ENCODE data around the gene GCC2. TPM values are rescaled to one million over a fixed set of nuclear protein-coding genes. Genes with fewer than 3 reads are reported as not detected.

Gene GCC2
- total and polyA plus RNA-seq, 2 experiments from 2014 or later: 39.4 to 48.1 TPM

DNA sequence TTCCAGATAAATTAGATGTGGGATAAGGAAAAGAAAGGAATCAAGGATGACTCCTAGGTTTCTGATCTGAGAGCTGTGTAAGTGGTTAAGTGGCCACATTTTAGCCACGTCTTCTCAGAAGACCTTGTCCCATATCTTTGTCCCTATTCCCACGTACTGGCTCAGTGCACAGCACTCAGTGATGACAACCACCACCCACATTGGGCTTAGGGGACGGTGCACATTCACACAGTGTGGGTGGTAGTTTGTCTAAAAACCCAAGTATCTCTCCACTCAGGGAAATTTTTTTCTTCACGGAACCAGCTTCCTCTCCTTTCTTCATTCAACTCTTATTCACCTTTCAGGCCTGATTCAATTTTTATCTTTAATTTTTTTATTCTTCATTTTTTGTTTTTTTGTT is 30.6 kb upstream of the GCC2 start:
- Histone ChIP-seq H3K79me2 (no peaks in the 10 kb centered on the region), H3K4me1 (ENCODE audit: insufficient read depth) (peaks cover 4% of the 10 kb centered on the region), H3K36me3 (replicated peaks; ENCODE audit: insufficient read depth, low read depth) (no peaks in the 10 kb centered on the region), H2AFZ (no peak overlapping the region), H3K9me2 (replicated peaks; ENCODE audit: insufficient read depth) (no peaks in the 10 kb centered on the region), H3K27ac (no peak overlapping the region), H3K4me3 (no peak overlapping the region), H3K9me3 (ENCODE audit: low read depth) (no peaks in the 10 kb centered on the region), H4K20me1 (ENCODE audit: insufficient read depth, poor library complexity, severe bottlenecking) (no peaks in the 10 kb centered on the region), H3K4me2 (no peak overlapping the region), H3K27me3 (no peaks in the 10 kb centered on the region)
- DNase-seq (ENCODE audit: low spot score): no peak
- TF ChIP-seq EZH2phosphoT487 (IDR thresholded peaks at IDR 0.05; ENCODE audit: low read depth, severe bottlenecking, unreplicated experiment) (no peak), EZH2 (IDR thresholded peaks at IDR 0.05; ENCODE audit: borderline replicate concordance) (no peak)
- TF ChIP-seq, protein P1, sequence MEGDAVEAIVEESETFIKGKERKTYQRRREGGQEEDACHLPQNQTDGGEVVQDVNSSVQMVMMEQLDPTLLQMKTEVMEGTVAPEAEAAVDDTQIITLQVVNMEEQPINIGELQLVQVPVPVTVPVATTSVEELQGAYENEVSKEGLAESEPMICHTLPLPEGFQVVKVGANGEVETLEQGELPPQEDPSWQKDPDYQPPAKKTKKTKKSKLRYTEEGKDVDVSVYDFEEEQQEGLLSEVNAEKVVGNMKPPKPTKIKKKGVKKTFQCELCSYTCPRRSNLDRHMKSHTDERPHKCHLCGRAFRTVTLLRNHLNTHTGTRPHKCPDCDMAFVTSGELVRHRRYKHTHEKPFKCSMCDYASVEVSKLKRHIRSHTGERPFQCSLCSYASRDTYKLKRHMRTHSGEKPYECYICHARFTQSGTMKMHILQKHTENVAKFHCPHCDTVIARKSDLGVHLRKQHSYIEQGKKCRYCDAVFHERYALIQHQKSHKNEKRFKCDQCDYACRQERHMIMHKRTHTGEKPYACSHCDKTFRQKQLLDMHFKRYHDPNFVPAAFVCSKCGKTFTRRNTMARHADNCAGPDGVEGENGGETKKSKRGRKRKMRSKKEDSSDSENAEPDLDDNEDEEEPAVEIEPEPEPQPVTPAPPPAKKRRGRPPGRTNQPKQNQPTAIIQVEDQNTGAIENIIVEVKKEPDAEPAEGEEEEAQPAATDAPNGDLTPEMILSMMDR (IDR thresholded peaks at IDR 0.05; ENCODE audit: poor library complexity): no peak
- 93% methylated on average over 4 of the region's 4 CpGs for WGBS (ENCODE audit: low lambda C conversion rate, missing lambda C conversion rate)

DNA sequence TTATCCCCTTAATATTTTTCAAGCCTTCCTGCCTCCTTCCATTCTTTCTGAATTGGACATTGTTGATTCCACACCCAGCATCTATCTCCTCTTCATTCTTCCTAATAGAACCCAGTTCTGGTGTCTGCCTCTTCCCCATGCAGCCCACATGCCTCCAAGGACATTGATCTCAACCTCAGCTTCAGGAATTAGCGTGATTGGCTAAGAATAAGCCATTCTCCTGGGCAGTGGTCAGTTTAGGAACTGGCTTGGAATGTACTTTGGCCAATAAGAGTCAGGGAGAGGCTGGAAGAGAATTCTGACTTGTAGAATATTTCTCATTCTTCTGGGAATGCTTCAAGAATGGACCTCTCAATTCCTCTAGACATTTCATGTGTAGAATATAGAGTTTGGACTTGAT is 25.9 kb upstream of the GCC2 start:
- Histone ChIP-seq H3K36me3 (replicated peaks; ENCODE audit: insufficient read depth, low read depth) (no peaks in the 10 kb centered on the region), H3K4me1 (ENCODE audit: insufficient read depth) (peaks cover 4% of the 10 kb centered on the region), H3K4me2 (no peak overlapping the region), H4K20me1 (ENCODE audit: insufficient read depth, poor library complexity, severe bottlenecking) (no peaks in the 10 kb centered on the region), H3K27me3 (no peaks in the 10 kb centered on the region), H3K9me3 (ENCODE audit: low read depth) (no peaks in the 10 kb centered on the region), H3K9me2 (replicated peaks; ENCODE audit: insufficient read depth) (no peaks in the 10 kb centered on the region), H3K4me3 (no peak overlapping the region), H2AFZ (no peak overlapping the region), H3K79me2 (no peaks in the 10 kb centered on the region), H3K27ac (peak overlapping the region; percentile 82)
- TF ChIP-seq, protein P1 (IDR thresholded peaks at IDR 0.05; ENCODE audit: poor library complexity): no peak
- no peak for TF ChIP-seq EZH2 (IDR thresholded peaks at IDR 0.05; ENCODE audit: borderline replicate concordance)
- no peak for TF ChIP-seq EZH2phosphoT487 (IDR thresholded peaks at IDR 0.05; ENCODE audit: low read depth, severe bottlenecking, unreplicated experiment)
- WGBS (ENCODE audit: low lambda C conversion rate, missing lambda C conversion rate): 85% methylated on average over 1 of the region's 1 CpG
- DNase-seq (ENCODE audit: low spot score): no peak

DNA sequence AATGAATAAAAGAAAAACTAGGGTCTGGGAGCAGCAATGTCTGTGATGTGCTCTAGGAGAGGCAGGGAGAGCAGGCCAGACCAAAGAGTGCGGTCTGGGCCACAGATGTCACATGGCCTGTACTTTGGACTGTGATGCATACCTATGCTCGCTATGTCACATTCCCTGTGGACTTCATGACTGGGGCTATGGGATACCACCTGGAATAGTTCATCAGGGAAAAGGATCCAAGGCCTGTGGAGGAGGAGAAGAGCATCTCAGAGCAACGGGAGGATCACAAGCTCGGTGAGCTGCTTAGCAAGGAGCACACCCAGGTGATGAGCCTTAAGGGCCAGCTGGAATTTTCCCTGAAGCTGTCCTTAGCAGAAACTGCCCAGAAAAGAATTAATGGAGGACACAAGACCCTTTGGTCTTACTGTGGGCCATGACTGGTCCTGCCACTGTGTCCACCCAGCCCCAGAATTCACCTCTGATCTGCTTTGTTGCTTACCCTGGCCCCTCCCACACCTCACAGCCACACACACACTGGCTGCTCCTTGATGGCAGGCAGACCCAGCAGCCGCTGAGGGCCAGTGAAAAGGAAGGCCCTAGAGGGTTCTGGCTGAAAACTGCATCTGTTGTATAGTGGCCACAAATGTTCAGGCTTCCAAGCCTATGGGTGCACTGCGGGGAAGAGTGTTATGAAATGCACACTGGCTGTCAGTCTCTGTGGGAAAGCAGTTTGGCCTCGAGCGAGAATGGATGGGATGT is 25.3 kb upstream of the GCC2 start:
- H3K4me3 ChIP-seq: no peak overlapping the region
- no peak overlapping the region for H3K4me2 ChIP-seq
- H3K27me3 ChIP-seq: no peaks in the 10 kb centered on the region
- peak overlapping the region; percentile 82 for H3K27ac ChIP-seq
- no peaks in the 10 kb centered on the region for H3K9me2 ChIP-seq (replicated peaks; ENCODE audit: insufficient read depth)
- no peaks in the 10 kb centered on the region for H4K20me1 ChIP-seq (ENCODE audit: insufficient read depth, poor library complexity, severe bottlenecking)
- H3K36me3 ChIP-seq (replicated peaks; ENCODE audit: insufficient read depth, low read depth): no peaks in the 10 kb centered on the region
- H3K4me1 ChIP-seq (ENCODE audit: insufficient read depth): peaks cover 4% of the 10 kb centered on the region
- DNase-seq (ENCODE audit: low spot score): peak; percentile 67
- WGBS (ENCODE audit: low lambda C conversion rate, missing lambda C conversion rate): 84% methylated on average over 8 of the region's 8 CpGs
- no peaks in the 10 kb centered on the region for H3K9me3 ChIP-seq (ENCODE audit: low read depth)
- H3K79me2 ChIP-seq: no peaks in the 10 kb centered on the region
- no peak overlapping the region for H2AFZ ChIP-seq
- TF ChIP-seq EZH2 (IDR thresholded peaks at IDR 0.05; ENCODE audit: borderline replicate concordance): no peak
- TF ChIP-seq, protein P1 (IDR thresholded peaks at IDR 0.05; ENCODE audit: poor library complexity): no peak
- TF ChIP-seq EZH2phosphoT487 (IDR thresholded peaks at IDR 0.05; ENCODE audit: low read depth, severe bottlenecking, unreplicated experiment): no peak

Data from hepatocyte (in vitro differentiated cells).